GM06990 (cell line): ENCODE data around the gene NHS.
A peak's percentile ranks its signal among the peaks of the same experiment; 100 is the strongest.

Source experiments
- DNase-seq: peaks from one replicate; pipeline ENCODE4 v3.0.0-alpha.2; 2011; ENCODE audit not compliant: insufficient read length; ENCODE audit errors: extremely low read depth
- H3K27me3 ChIP-seq: replicated peaks from 2 replicates; pipeline ENCODE4 v1.6.0; 2011; ENCODE audit warnings: low read length; ENCODE audit not compliant: control insufficient read depth, insufficient read depth
- H3K36me3 ChIP-seq: 2 replicates; pipeline ENCODE4 v1.5.1; 2011; ENCODE audit warnings: low read length; ENCODE audit not compliant: control insufficient read depth, insufficient read depth
- H3K4me3 ChIP-seq: replicated peaks from 2 replicates; pipeline ENCODE4 v1.5.1; 2011; ENCODE audit warnings: low read depth, mild to moderate bottlenecking, control low read depth, low read length
- CTCF ChIP-seq: IDR thresholded peaks from 2 replicates; pipeline ENCODE4 v1.5.1; 2011; ENCODE audit warnings: low read length, control low read depth, mild to moderate bottlenecking, inconsistent platforms; ENCODE audit not compliant: insufficient read depth, poor library complexity, severe bottlenecking

Gene NHS

GRCh38 chrX:17535229-17535628 lies 160.2 kb downstream of the NHS start:
- H3K27me3 ChIP-seq, result no peaks in the 10 kb centered on the region; the same call in 1 of the 2 replicates
- H3K36me3 ChIP-seq, result no peaks in the 10 kb centered on the region
- DNase-seq, result no peak
- TF ChIP-seq CTCF, result peak; percentile 82
- no peak overlapping the region for H3K4me3 ChIP-seq

DNA sequence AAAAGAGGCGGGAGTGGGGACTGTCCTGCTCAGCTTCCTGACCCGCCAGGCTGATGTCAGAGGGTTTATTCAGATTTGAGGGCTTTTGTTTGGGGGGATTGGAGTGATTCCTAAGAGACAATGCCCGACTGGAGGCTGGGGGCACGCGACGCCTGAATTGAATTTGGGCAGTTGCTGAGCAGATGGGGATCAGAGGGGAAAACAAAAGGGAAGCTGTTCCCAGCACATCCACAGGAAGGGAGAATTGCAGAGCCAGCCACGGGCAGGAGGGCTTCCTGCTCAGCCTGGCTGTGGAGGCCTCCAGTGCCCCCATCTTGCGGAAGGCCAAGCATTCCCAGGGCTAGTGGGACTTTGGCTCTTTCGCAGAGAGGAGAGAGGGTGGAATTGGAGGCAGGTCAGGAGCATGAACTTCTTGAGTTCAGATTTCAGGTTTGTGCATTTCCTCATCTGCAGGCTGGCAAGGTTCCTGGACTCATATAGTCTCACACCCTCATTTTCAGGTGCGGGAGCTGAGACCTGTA lies 162.8 kb downstream of the NHS start:
- no peak overlapping the region for H3K4me3 ChIP-seq
- no peaks in the 10 kb centered on the region for H3K27me3 ChIP-seq
- no peaks in the 10 kb centered on the region for H3K36me3 ChIP-seq
- DNase-seq, result no peak
- TF ChIP-seq CTCF, result no peak

DNA sequence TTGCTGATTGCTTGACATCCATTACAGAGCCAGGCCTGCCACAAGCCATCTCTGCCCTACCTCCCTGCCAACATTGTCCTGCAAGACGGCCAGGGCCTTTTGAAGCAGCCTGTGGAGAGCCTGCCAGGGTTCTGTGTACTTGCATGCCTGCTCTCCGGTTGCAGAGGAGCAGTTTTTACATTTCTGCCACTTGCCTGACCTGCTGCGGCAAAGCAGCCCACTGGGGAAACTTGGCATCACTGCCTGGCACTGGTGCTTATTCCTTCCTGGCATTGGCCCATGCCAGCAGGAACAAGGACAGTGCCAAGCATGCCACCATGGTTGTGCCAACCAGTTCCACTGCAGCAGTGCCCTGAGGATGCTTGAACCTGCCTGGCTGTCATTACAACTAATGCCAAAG lies 167.1 kb downstream of the NHS start:
- no peaks in the 10 kb centered on the region for H3K36me3 ChIP-seq
- no peak for TF ChIP-seq CTCF
- no peaks in the 10 kb centered on the region for H3K27me3 ChIP-seq
- H3K4me3 ChIP-seq, result no peak overlapping the region
- DNase-seq, result no peak

DNA sequence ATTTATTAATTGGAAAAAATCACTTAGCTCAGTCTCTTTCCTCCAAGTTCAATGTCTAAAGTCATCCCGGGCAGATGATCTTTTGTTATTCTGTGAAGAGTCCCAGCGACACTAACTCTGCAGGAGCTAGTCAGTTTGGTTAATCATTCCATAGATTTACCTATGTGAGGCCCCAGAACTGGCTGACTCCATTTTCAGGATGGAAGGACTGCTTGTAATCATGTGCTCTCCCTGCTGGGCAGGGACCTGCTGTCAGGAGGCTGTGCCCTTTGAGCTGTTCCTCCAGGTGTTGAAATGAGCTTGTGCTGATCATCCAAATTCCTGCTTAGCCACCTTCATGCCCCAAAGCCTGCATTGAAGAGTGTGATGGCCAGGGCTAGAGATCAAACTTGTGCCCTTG lies 169.8 kb downstream of the NHS start:
- no peaks in the 10 kb centered on the region for H3K27me3 ChIP-seq
- TF ChIP-seq CTCF, result no peak
- no peak for DNase-seq
- H3K36me3 ChIP-seq, result no peaks in the 10 kb centered on the region
- H3K4me3 ChIP-seq, result no peak overlapping the region

DNA sequence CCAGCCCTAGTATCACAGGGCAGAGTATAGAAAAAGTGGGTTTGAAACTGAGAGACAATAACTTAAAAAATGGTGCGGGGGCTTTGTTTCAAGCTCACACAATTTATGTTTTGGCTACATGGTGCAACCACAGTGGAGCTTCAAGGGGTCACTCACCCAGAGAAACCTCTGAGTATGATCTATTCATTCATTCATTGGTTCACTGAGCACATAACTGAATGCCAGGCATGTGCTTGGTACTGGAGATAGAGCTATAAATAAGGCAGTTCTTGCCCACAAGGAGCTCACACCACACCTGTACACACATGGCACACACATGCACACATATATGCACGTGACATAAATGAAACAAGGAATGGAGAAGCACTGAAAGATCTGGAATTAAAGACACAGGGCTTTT lies 171.4 kb downstream of the NHS start:
- Histone ChIP-seq H3K27me3 (no peaks in the 10 kb centered on the region), H3K4me3 (no peak overlapping the region), H3K36me3 (no peaks in the 10 kb centered on the region)
- no peak for TF ChIP-seq CTCF
- no peak for DNase-seq

GRCh38 chrX:17547658-17548057 lies 172.7 kb downstream of the NHS start:
- Histone ChIP-seq H3K4me3 (no peak overlapping the region), H3K36me3 (no peaks in the 10 kb centered on the region), H3K27me3 (no peaks in the 10 kb centered on the region)
- DNase-seq, result peak; percentile 41
- TF ChIP-seq CTCF, result no peak
